ENCODE data around the gene CYSRT1.

GRCh38 chr9:137232510-137232909 lies 7.5 kb downstream of the CYSRT1 start:
- no peak for TF ChIP-seq CTCF (IDR thresholded peaks at IDR 0.05; ENCODE audit: extremely low read depth in 1 of 2, insufficient read depth in 1 of 2, low read depth in 1 of 2, low read length in 2 of 2)
- TF ChIP-seq POLR2A (IDR thresholded peaks at IDR 0.05; ENCODE audit: low read depth, low read length): no peak
- TF ChIP-seq POLR2AphosphoS5 (IDR thresholded peaks at IDR 0.05; ENCODE audit: insufficient read depth, low read depth, low read length): no peak
